ENCODE results near the gene RPA1. TPM values are rescaled to one million over a fixed set of nuclear protein-coding genes. Genes with fewer than 3 reads are reported as not detected.

The RPA1 gene
- total RNA-seq, 2 donors from 2014 or later, result 15.4 to 40.0 TPM

- no peak for TF ChIP-seq CTCF (IDR thresholded peaks at IDR 0.05)
- H3K9me3 ChIP-seq, result no peaks in the 10 kb centered on the region
- no peaks in the 10 kb centered on the region for H3K27me3 ChIP-seq (replicated peaks; ENCODE audit: insufficient read depth)
- no peaks in the 10 kb centered on the region for H3K36me3 ChIP-seq
- H3K27ac ChIP-seq, result no peak overlapping the region
- no peaks in the 10 kb centered on the region for H3K4me1 ChIP-seq (ENCODE audit: control insufficient read depth in 1 of 2, low read depth in 2 of 2)
- ATAC-seq (ENCODE audit: insufficient number of reproducible peaks, low FRiP score, low read depth), result no peak
- no peak for DNase-seq (ENCODE audit: low spot score)
- H3K4me3 ChIP-seq, result no peak overlapping the region
These were observed 9.1 kb upstream of the RPA1 start for GRCh38 chr17:1820528-1821252.

GRCh38 chr17:1829216-1829591, 601 bp upstream of the RPA1 start:
- no peak for DNase-seq (ENCODE audit: low spot score)
- peak; percentile 30 for ATAC-seq (ENCODE audit: insufficient number of reproducible peaks, low FRiP score, low read depth)

GRCh38 chr17:1830288-1830687, 483 bp downstream of the RPA1 start:
- peak overlapping the region; percentile 77 for H3K4me3 ChIP-seq
- H3K27me3 ChIP-seq (replicated peaks; ENCODE audit: insufficient read depth), result no peaks in the 10 kb centered on the region
- no peak for TF ChIP-seq CTCF (IDR thresholded peaks at IDR 0.05)
- DNase-seq (ENCODE audit: low spot score), result no peak
- no peaks in the 10 kb centered on the region for H3K9me3 ChIP-seq
- peaks cover 9 to 17% of the 10 kb centered on the region in 2 donors for H3K4me1 ChIP-seq (ENCODE audit: control insufficient read depth in 1 of 2, low read depth in 2 of 2)
- peaks cover 5% of the 10 kb centered on the region for H3K36me3 ChIP-seq
- no peak for ATAC-seq (ENCODE audit: insufficient number of reproducible peaks, low FRiP score, low read depth)
- peak overlapping the region; percentile 43 to 71 for H3K27ac ChIP-seq

More at GRCh38 chr17:1829216-1829591, 601 bp upstream of the RPA1 start:
- Histone ChIP-seq H3K9me3 (no peaks in the 10 kb centered on the region), H3K27me3 (replicated peaks; ENCODE audit: insufficient read depth) (no peaks in the 10 kb centered on the region), H3K4me1 (ENCODE audit: control insufficient read depth in 1 of 2, low read depth in 2 of 2) (peaks cover 9 to 17% of the 10 kb centered on the region in 2 donors), H3K4me3 (peak overlapping the region; percentile 77), H3K36me3 (peaks cover 5% of the 10 kb centered on the region), H3K27ac (peak overlapping the region; percentile 43 to 71)
- TF ChIP-seq CTCF (IDR thresholded peaks at IDR 0.05), result no peak

- Histone ChIP-seq H3K27ac (no peak overlapping the region), H3K36me3 (peaks cover 5% of the 10 kb centered on the region), H3K4me1 (ENCODE audit: control insufficient read depth in 1 of 2, low read depth in 2 of 2) (peaks cover 0 to 9% of the 10 kb centered on the region in 2 donors), H3K27me3 (replicated peaks; ENCODE audit: insufficient read depth) (no peaks in the 10 kb centered on the region), H3K4me3 (no peak overlapping the region), H3K9me3 (no peaks in the 10 kb centered on the region)
- no peak for DNase-seq (ENCODE audit: low spot score)
- TF ChIP-seq CTCF (IDR thresholded peaks at IDR 0.05), result no peak
- no peak for ATAC-seq (ENCODE audit: insufficient number of reproducible peaks, low FRiP score, low read depth)
These were observed 4.8 kb downstream of the RPA1 start for GRCh38 chr17:1834380-1835149.

GRCh38 chr17:1839516-1839915, 9.7 kb downstream of the RPA1 start:
- DNase-seq (ENCODE audit: low spot score), result no peak
- Histone ChIP-seq H3K27me3 (replicated peaks; ENCODE audit: insufficient read depth) (no peaks in the 10 kb centered on the region), H3K4me1 (ENCODE audit: control insufficient read depth in 1 of 2, low read depth in 2 of 2) (no peaks in the 10 kb centered on the region), H3K36me3 (peaks cover 5% of the 10 kb centered on the region), H3K27ac (no peak overlapping the region), H3K4me3 (no peak overlapping the region), H3K9me3 (no peaks in the 10 kb centered on the region)
- TF ChIP-seq CTCF (IDR thresholded peaks at IDR 0.05), result no peak
- ATAC-seq (ENCODE audit: insufficient number of reproducible peaks, low FRiP score, low read depth), result no peak
